Uterus (tissue), 4 donors: ENCODE data around the gene FBXL2. TPM values are rescaled to one million over a fixed set of nuclear protein-coding genes. Genes with fewer than 3 reads are reported as not detected.
"Not testable (repeated sequence)": the region's sequence is repeated elsewhere in the genome, so short reads cannot be mapped to it uniquely, and the experiment has no call there.

Experiments
- DNase-seq, 2 donors: peaks; one replicate each; pipeline ENCODE4 v3.0.0-alpha.2; 2019 to 2020
- H3K27ac ChIP-seq, 2 donors: fragments of 200-600 bp; sonication (generic); 1 replicate in 1 of 2; 2 replicates in 1 of 2; pipeline ENCODE4 v1.5.1; 2016 to 2018
- H3K27me3 ChIP-seq, 2 donors: fragments of 200-600 bp; sonication (generic); one replicate each; pipeline ENCODE4 v1.5.1; 2018 to 2019; ENCODE audit warnings: control low read depth in 1 of 2
- H3K36me3 ChIP-seq, 2 donors: fragments of 200-600 bp; sonication (generic); one replicate each; pipeline ENCODE4 v1.5.1; 2019; ENCODE audit warnings: control low read depth in 1 of 2
- H3K4me1 ChIP-seq, 2 donors: fragments of 200-600 bp; sonication (generic); one replicate each; pipeline ENCODE4 v1.5.1; 2018 to 2019; ENCODE audit warnings: control low read depth in 1 of 2
- H3K4me3 ChIP-seq, 2 donors: fragments of 200-600 bp; sonication (generic); 1 replicate in 1 of 2; 2 replicates in 1 of 2; pipeline ENCODE4 v1.5.1; 2018 to 2019; ENCODE audit warnings: mild to moderate bottlenecking in 1 of 2
- H3K9me3 ChIP-seq, 2 donors: fragments of 200-600 bp; sonication (generic); one replicate each; pipeline ENCODE4 v1.5.1; 2019; ENCODE audit warnings: control low read depth in 1 of 2
- POLR2A ChIP-seq, 2 donors: fragments of 450-650 bp; IDR thresholded peaks; one replicate each; pipeline ENCODE4 v1.6.1; 2016; ENCODE audit warnings: antibody characterized with exemption in 2 of 2, mild to moderate bottlenecking in 1 of 2, moderate library complexity in 1 of 2
- intact Hi-C: fragments of 100-400 bp; cut with DNase I; formaldehyde crosslinking; loops from one replicate; pipeline ENCODE4 v1.15.1; 2023; ENCODE audit warnings: low total_unique reads
- total RNA-seq, 4 donors: library from RNA; depleted of rRNA in 3 of 4; stranded (reverse); fragments of >200 nt in 3 of 4; gene quantifications; one replicate each; pipeline versions ENCODE4 v1.1.0 to v1.2.4, GENCODE V29; 2014 to 2023
- TF ChIP-seq, protein P1 (sequence below), 4 experiments: fragments of 200-600 bp in 2 of 4; fragments of 450-650 bp in 2 of 4; sonication (generic) in 2 of 4; IDR thresholded peaks; one replicate each; pipeline ENCODE4 v1.5.1; 2016 to 2019; ENCODE audit warnings: antibody characterized with exemption in 4 of 4, mild to moderate bottlenecking in 2 of 4, moderate library complexity in 1 of 4
- donor health status: DM: yes; HTN: yes; CAD: no.

Gene FBXL2
- total RNA-seq, 4 donors from 2014 or later: 10.2 to 24.3 (median 14.1) TPM; not detected in 1

DNA sequence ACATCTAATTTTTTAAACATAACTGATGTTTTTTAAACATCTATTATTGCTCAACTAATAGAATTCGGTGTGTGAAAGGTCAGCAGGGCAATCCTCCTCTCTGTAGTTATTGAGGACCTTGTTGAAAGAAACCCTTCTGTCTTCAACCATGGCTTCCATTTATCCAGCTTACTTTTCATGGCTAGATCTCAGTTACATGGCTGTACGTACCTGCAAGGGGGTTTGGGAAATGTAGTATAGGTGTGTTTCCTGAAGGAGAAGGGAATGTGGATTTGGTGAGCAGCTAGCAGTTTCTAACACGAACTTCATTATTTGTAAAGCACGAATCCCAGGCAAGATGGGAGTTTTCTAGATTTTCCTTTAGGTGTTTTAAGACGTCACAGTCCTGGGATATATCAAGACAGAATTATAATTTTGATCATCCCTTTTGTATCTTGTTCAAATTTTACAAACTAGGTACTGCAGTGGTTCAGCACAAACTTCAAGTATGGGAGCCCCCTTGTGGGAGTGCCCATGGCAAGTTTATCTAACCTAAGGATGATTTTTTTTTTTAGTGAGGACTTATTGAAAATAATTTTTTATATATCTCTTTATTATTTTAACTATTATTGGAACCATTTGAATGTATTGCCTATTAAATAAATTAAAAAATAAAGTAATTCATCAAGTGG is 41.6 kb downstream of the FBXL2 start:
- Histone ChIP-seq H3K27me3 (no peaks in the 10 kb centered on the region), H3K36me3 (no peaks in the 10 kb centered on the region), H3K27ac (no peak overlapping the region), H3K4me3 (no peak overlapping the region), H3K9me3 (no peaks in the 10 kb centered on the region), H3K4me1 (no peaks in the 10 kb centered on the region)
- intact Hi-C loops: no loop called here
- TF ChIP-seq, protein P1, sequence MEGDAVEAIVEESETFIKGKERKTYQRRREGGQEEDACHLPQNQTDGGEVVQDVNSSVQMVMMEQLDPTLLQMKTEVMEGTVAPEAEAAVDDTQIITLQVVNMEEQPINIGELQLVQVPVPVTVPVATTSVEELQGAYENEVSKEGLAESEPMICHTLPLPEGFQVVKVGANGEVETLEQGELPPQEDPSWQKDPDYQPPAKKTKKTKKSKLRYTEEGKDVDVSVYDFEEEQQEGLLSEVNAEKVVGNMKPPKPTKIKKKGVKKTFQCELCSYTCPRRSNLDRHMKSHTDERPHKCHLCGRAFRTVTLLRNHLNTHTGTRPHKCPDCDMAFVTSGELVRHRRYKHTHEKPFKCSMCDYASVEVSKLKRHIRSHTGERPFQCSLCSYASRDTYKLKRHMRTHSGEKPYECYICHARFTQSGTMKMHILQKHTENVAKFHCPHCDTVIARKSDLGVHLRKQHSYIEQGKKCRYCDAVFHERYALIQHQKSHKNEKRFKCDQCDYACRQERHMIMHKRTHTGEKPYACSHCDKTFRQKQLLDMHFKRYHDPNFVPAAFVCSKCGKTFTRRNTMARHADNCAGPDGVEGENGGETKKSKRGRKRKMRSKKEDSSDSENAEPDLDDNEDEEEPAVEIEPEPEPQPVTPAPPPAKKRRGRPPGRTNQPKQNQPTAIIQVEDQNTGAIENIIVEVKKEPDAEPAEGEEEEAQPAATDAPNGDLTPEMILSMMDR (IDR thresholded peaks at IDR 0.05): no peak
- DNase-seq: no peak

DNA sequence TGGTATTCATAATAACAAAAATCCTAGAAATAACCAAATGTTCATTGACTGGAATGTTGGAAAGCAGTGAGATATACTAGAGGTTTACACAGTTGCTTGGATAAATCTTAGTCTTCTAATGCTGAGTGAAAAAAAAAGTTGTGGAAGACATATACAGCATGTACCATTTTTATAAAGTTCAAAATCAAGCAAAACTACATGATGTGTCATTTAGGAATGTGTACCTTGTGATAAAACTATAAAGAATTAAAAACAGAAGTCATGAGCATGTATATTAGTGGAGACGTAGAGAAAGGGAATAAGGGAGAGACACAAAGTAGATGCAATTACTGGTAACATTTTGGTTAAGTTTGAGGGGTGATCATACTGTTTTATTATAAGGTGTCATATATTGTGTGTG is 45.2 kb downstream of the FBXL2 start:
- intact Hi-C loops: no loop called here
- Histone ChIP-seq H3K9me3 (no peaks in the 10 kb centered on the region), H3K36me3 (no peaks in the 10 kb centered on the region), H3K4me3 (no peak overlapping the region), H3K27me3 (no peaks in the 10 kb centered on the region), H3K27ac (no peak overlapping the region), H3K4me1 (no peaks in the 10 kb centered on the region)
- TF ChIP-seq, protein P1 (IDR thresholded peaks at IDR 0.05): no peak
- TF ChIP-seq POLR2A (IDR thresholded peaks at IDR 0.05): no peak
- DNase-seq: no peak

DNA sequence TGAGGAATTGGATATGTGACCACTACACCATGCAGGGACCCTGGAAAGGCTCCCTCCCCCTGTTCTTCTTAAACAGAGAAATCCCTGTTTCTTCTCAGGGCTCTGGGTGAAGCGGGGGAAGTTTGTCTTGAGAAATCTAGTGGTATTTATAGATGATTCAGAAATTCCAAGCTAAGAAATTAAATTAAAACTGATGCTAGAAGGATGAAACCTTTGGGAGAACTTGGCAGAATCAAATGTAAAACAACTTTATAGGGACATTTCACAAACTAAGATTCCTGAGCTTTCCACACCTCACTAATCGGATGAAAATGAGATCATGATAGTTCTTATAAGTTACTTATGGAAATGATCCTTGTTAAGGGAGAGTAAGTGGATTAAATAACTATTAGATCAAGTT is 54.2 kb downstream of the FBXL2 start:
- Histone ChIP-seq H3K36me3 (no peaks in the 10 kb centered on the region), H3K9me3 (no peaks in the 10 kb centered on the region), H3K27ac (no peak overlapping the region), H3K27me3 (no peaks in the 10 kb centered on the region), H3K4me1 (no peaks in the 10 kb centered on the region), H3K4me3 (no peak overlapping the region)
- TF ChIP-seq POLR2A (IDR thresholded peaks at IDR 0.05): no peak
- TF ChIP-seq, protein P1 (IDR thresholded peaks at IDR 0.05): no peak
- DNase-seq: no peak
- intact Hi-C loops: no loop called here

DNA sequence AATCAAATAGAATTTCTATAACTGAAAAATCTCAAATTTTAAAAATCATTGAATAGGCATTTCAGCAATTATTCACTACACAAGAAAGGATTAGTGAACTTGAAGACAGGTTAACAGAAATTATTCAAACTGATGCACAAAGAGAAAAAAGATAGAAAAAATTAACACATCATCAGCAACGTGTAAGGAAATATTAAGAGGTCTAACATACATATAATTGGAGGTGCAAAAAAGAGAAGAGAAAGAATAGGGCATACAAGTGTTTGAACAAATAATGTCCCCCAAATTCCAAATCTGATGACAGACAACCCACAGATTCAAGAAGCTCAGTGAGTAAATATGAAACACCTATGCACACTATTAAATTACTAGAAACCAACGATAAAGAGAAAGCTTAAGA is 57.1 kb downstream of the FBXL2 start:
- TF ChIP-seq, protein P1 (IDR thresholded peaks at IDR 0.05): no peak
- intact Hi-C loops: no loop called here
- Histone ChIP-seq H3K36me3 (no peaks in the 10 kb centered on the region), H3K27me3 (no peaks in the 10 kb centered on the region), H3K4me1 (no peaks in the 10 kb centered on the region), H3K27ac (no peak overlapping the region), H3K4me3 (no peak overlapping the region), H3K9me3 (no peaks in the 10 kb centered on the region)
- no peak for DNase-seq

DNA sequence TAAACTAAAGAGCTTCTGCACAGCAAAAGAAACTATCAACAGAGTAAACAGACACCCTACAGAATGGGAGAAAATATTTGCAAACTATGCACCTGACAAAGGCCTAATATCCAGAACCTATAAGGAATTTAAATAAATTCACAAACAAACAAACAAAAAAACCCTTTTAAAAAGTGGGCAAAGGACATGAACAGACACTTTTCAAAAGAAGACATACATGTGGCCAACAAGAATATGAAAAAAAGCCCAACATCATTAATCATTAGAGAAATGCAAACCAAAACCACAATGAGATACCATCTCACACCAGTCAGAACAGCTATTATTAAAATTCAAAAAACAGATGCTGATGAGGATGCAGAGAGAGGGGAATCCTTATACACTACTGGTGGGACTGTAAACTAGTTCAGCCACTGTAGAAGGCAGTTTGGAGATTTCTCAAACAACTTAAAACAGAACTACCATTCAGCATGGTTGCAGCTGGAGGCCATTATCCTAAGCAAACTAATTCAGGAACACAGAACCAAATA is 61.8 kb downstream of the FBXL2 start:
- H3K27me3 ChIP-seq, H3K9me3 ChIP-seq, H3K4me3 ChIP-seq, H3K36me3 ChIP-seq, DNase-seq, H3K27ac ChIP-seq, intact Hi-C loops, H3K4me1 ChIP-seq: not testable (repeated sequence)

DNA sequence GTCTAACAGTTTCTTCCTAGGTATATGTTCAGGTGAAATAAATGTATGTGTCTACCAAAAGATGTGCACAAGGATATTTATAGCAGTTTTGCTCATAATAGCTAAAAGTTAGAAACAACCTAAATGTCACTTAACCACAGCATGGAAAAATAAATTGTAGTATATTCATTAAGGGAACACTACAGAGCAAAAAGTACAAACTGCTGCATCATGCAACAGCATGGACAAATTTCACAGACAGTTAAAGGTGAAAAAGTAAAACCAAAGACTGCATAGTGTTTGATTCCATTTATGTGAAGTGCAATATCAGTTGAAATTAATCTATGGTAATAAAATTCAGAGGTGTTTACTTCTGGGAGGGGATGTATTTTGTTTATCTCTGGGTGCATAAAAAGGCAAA is 62.5 kb downstream of the FBXL2 start:
- Histone ChIP-seq H3K36me3 (no peaks in the 10 kb centered on the region), H3K27me3 (no peaks in the 10 kb centered on the region), H3K9me3 (no peaks in the 10 kb centered on the region), H3K27ac (no peak overlapping the region), H3K4me3 (no peak overlapping the region), H3K4me1 (no peaks in the 10 kb centered on the region)
- TF ChIP-seq POLR2A (IDR thresholded peaks at IDR 0.05): no peak
- TF ChIP-seq, protein P1 (IDR thresholded peaks at IDR 0.05): no peak
- intact Hi-C loops: no loop called here
- DNase-seq: no peak
